HepG2 (cell line): ENCODE results near the gene TGM3. TPM values are rescaled to one million over a fixed set of nuclear protein-coding genes. Genes with fewer than 3 reads are reported as not detected.

Experiments
- ATAC-seq: fragments of 200-7000 bp; cut with Tn5 transposase; 3 replicates; pipeline ENCODE4 v1.9.1; 2020; ENCODE audit warnings: mild to moderate bottlenecking, moderate library complexity
- BruUV-seq: library from RNA; stranded (reverse); fragments of 400-500 nt; replicated peaks from 2 replicates; lab custom pipeline; 2021; lab: Mats Ljungman, UMichigan
- CTCF ChIA-PET: fragments of 300-600 bp; formaldehyde crosslinking; extraction: SDS; loops from one replicate; lab custom pipeline; 2021; ENCODE audit warnings: low total read pairs, inconsistent platforms, low intra/inter-chr PET ratio; lab: Yijun Ruan, JAX
- POLR2A ChIA-PET: fragments of 350-600 bp; sonication (Branson Sonifier 250); formaldehyde crosslinking; loops from one replicate; lab custom pipeline; 2020; ENCODE audit warnings: antibody characterized with exemption, inconsistent platforms; lab: Yijun Ruan, JAX
- DNase-seq: peaks from one replicate; pipeline ENCODE4 v3.0.0-alpha.2; 2015; ENCODE audit warnings: low spot score
- FAIRE-seq: peaks from 3 replicates; lab custom pipeline; 2011; peaks lifted over from hg19 to GRCh38; lab: Jason Lieb, UNC
- H2AFZ ChIP-seq: one replicate; pipeline ENCODE4 v1.6.1; 2011; ENCODE audit warnings: low read length, inconsistent platforms
- H3K27ac ChIP-seq: fragments of 300-600 bp; 3 replicates; pipeline ENCODE4 v1.8.0; 2011; ENCODE audit warnings: mixed run types, mild to moderate bottlenecking, mixed read lengths, low read length, inconsistent platforms; ENCODE audit not compliant: insufficient read depth; ENCODE audit errors: extremely low read length
- H3K27me3 ChIP-seq, 2 experiments: fragments of 200-600 bp in 1 of 2; 2 replicates in 1 of 2; 3 replicates in 1 of 2; pipeline versions ENCODE4 v1.6.0 to v1.8.0; 2011; ENCODE audit warnings: low read length in 2 of 2, mild to moderate bottlenecking in 2 of 2, moderate library complexity in 2 of 2, inconsistent platforms in 1 of 2; ENCODE audit not compliant: insufficient read depth in 2 of 2, control insufficient read depth in 1 of 2
- H3K36me3 ChIP-seq, 2 experiments: fragments of 200-600 bp in 1 of 2; replicated peaks in 1 of 2; 2 replicates in 1 of 2; 3 replicates in 1 of 2; pipeline versions ENCODE4 v1.5.1 to v1.8.0; 2011; ENCODE audit warnings: low read length in 2 of 2, inconsistent platforms in 1 of 2; ENCODE audit not compliant: insufficient read depth in 2 of 2, control insufficient read depth in 1 of 2
- H3K4me1 ChIP-seq: 2 replicates; pipeline ENCODE4 v1.5.1; 2012; ENCODE audit warnings: low read length, inconsistent platforms; ENCODE audit not compliant: insufficient read depth
- H3K4me2 ChIP-seq: 2 replicates; pipeline ENCODE4 v1.6.0; 2011; ENCODE audit warnings: low read depth, low read length, inconsistent platforms
- H3K4me3 ChIP-seq, 3 experiments: fragments of 200-600 bp in 1 of 3; sonication (generic), shearing (Covaris generic) in 1 of 3; replicated peaks in 1 of 3; 2 replicates each; pipeline ENCODE4 v1.5.1; 2011 to 2016; ENCODE audit warnings: low read length in 3 of 3, inconsistent platforms in 2 of 3, low read depth in 2 of 3, mild to moderate bottlenecking in 2 of 3, control low read depth in 1 of 3, mixed read lengths in 1 of 3; ENCODE audit not compliant: insufficient read depth in 1 of 3
- H3K79me2 ChIP-seq: one replicate; pipeline ENCODE4 v1.6.1; 2011; ENCODE audit warnings: low read length, inconsistent platforms; ENCODE audit not compliant: insufficient read depth
- H3K9ac ChIP-seq: 2 replicates; pipeline ENCODE4 v1.6.0; 2011; ENCODE audit warnings: mild to moderate bottlenecking, low read depth, low read length, inconsistent platforms; ENCODE audit not compliant: insufficient read depth
- H3K9me3 ChIP-seq: 2 replicates; pipeline ENCODE4 v1.5.1; 2012; ENCODE audit warnings: mild to moderate bottlenecking, low read length
- H4K20me1 ChIP-seq: 2 replicates; pipeline ENCODE4 v1.6.0; 2011; ENCODE audit warnings: inconsistent platforms, mild to moderate bottlenecking, low read length, moderate library complexity; ENCODE audit not compliant: insufficient read depth
- BCL3 ChIP-seq: sonication (generic); formaldehyde crosslinking; IDR thresholded peaks from 2 replicates; pipeline ENCODE4 v1.5.1; 2020; ENCODE audit warnings: mild to moderate bottlenecking, missing genetic modification reagents, moderate library complexity
- CBX1 ChIP-seq: IDR thresholded peaks from one replicate; pipeline ENCODE4 v1.6.1; 2016; ENCODE audit warnings: antibody characterized with exemption, low read depth
- CCDC6 ChIP-seq: sonication (generic); formaldehyde crosslinking; IDR thresholded peaks from 2 replicates; pipeline ENCODE4 v1.8.1; 2022; ENCODE audit warnings: mild to moderate bottlenecking, missing genetic modification reagents, moderate library complexity
- HMG20B ChIP-seq: conservative IDR thresholded peaks from 2 replicates; pipeline ENCODE4 v1.6.1; 2016; ENCODE audit warnings: missing genetic modification reagents, missing compliant biosample characterization
- SNAPC5 ChIP-seq: sonication (generic); formaldehyde crosslinking; IDR thresholded peaks from 2 replicates; pipeline ENCODE4 v1.8.1; 2023; ENCODE audit warnings: mild to moderate bottlenecking, missing genetic modification reagents, borderline replicate concordance
- ZBTB10 ChIP-seq: sonication (generic); formaldehyde crosslinking; IDR thresholded peaks from 2 replicates; pipeline ENCODE4 v1.4.0; 2020; ENCODE audit warnings: missing genetic modification reagents, borderline replicate concordance
- ZFY ChIP-seq: sonication (generic); formaldehyde crosslinking; IDR thresholded peaks from 2 replicates; pipeline ENCODE4 v1.4.0; 2020; ENCODE audit warnings: missing genetic modification reagents
- ZNF292 ChIP-seq: sonication (generic); formaldehyde crosslinking; IDR thresholded peaks from 2 replicates; pipeline ENCODE4 v1.8.1; 2022; ENCODE audit warnings: mild to moderate bottlenecking, low read depth, missing genetic modification reagents, borderline replicate concordance
- ZNF567 ChIP-seq: sonication (generic); formaldehyde crosslinking; IDR thresholded peaks from 2 replicates; pipeline ENCODE4 v1.8.1; 2023; ENCODE audit warnings: mild to moderate bottlenecking, missing genetic modification reagents, borderline replicate concordance
- ZNF879 ChIP-seq: sonication (generic); formaldehyde crosslinking; IDR thresholded peaks from 2 replicates; pipeline ENCODE4 v1.8.1; 2023; ENCODE audit warnings: missing genetic modification reagents
- WGBS: methylation state at CpG from one replicate; pipeline ENCODE4 v1.1.6; 2017; ENCODE audit warnings: low lambda C conversion rate; 5-methylcytosine and 5-hydroxymethylcytosine counted together
- in situ Hi-C: cut with HindIII; loops from 2 replicates; pipeline ENCODE4 v1.10.0; 2017; ENCODE audit warnings: low pct_unique_long_range_greater_than_20kb; ENCODE audit not compliant: extremely low pct_ligation_motif_present
- intact Hi-C: fragments of 100-400 bp; cut with micrococcal nuclease; formaldehyde crosslinking; loops from one replicate; pipeline ENCODE4 v1.10.0; 2022; ENCODE audit not compliant: unreplicated experiment
- polyA plus RNA-seq, 8 experiments: library from polyadenylated mRNA; depleted of rRNA in 3 of 8; stranded (reverse) in 7 of 8; unstranded in 1 of 8; fragments of >200 nt; fragmentation: Illumina TruSeq in 4 of 8; extraction: Trizol in 4 of 8; gene quantifications; 2 replicates each; pipeline versions ENCODE4 v1.2.1 to v1.2.3, GENCODE V29; 2011 to 2016; ENCODE audit warnings: low read depth in 4 of 8, missing spikeins in 1 of 8, mixed read lengths in 1 of 8; ENCODE audit not compliant: insufficient read depth in 1 of 8
- total RNA-seq, 5 experiments: library from RNA; depleted of rRNA; stranded (reverse); fragments of >200 nt; fragmentation: Illumina TruSeq; extraction: Trizol; gene quantifications; 2 replicates each; pipeline ENCODE4 v1.2.3, GENCODE V29; 2016; ENCODE audit warnings: low read depth in 1 of 5
- TF ChIP-seq, protein P1 (sequence below): sonication (generic); formaldehyde crosslinking; IDR thresholded peaks from 2 replicates; pipeline ENCODE4 v1.4.0; 2020; ENCODE audit warnings: missing genetic modification reagents
- TF ChIP-seq, protein P2 (sequence below): sonication (generic); formaldehyde crosslinking; IDR thresholded peaks from 2 replicates; pipeline ENCODE4 v1.4.0; 2020; ENCODE audit warnings: missing genetic modification reagents, low read depth, mild to moderate bottlenecking, borderline replicate concordance

Gene TGM3
- total and polyA plus RNA-seq, 2 of the 13 experiments (the other 11 are each of a cell fraction or from before 2014, with no cell fraction given), result not detected

DNA sequence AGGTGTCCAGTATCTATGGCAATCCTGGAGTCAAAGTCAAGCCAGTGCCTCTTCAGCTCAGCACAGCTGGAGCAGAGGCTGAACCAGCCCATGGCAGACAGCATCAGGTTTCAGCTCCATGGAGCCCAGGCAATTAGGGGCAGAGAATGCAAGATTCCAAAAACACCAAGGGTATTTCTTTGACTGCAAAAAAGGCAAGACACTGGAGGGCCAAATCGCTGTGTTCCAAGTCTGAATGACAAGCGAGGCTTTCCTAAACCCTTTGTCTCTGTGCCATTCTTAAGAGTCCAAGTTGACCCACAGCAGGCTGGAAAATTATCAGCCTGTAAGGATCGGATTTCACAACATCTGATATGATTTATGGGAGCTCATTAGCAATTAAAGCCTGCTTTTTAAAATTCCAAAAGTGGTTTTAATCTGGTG is 49.7 kb upstream of the TGM3 start:
- ChIA-PET POLR2A (no interaction called here), CTCF (no interaction called here)
- H3K9me3 ChIP-seq, result no peaks in the 10 kb centered on the region
- no peak overlapping the region for H3K4me3 ChIP-seq
- DNase-seq (no peak), FAIRE-seq (no peak), ATAC-seq (no peak; the same call in 2 of the 3 replicates)
- no peaks in the 10 kb centered on the region for H3K79me2 ChIP-seq
- no peaks in the 10 kb centered on the region for H4K20me1 ChIP-seq
- in situ Hi-C loops (no loop called here), intact Hi-C loops (no loop called here)
- H2AFZ ChIP-seq, result no peak overlapping the region
- H3K9ac ChIP-seq, result no peak overlapping the region
- 0 out of 5 replicates have a peak, but pooled peaks cover 0 to 5% of the 10 kb centered on the region in 2 experiments for H3K27me3 ChIP-seq
- 21% methylated on average over 3 of the region's 3 CpGs for WGBS
- H3K4me2 ChIP-seq, result no peak overlapping the region
- H3K36me3 ChIP-seq, result no peaks in the 10 kb centered on the region
- no TSS peak for BruUV-seq
- H3K27ac ChIP-seq, result no peak overlapping the region
- no peaks in the 10 kb centered on the region for H3K4me1 ChIP-seq
- TF ChIP-seq ZFY, result no peak
- TF ChIP-seq ZNF292, result no peak
- TF ChIP-seq, protein P1, sequence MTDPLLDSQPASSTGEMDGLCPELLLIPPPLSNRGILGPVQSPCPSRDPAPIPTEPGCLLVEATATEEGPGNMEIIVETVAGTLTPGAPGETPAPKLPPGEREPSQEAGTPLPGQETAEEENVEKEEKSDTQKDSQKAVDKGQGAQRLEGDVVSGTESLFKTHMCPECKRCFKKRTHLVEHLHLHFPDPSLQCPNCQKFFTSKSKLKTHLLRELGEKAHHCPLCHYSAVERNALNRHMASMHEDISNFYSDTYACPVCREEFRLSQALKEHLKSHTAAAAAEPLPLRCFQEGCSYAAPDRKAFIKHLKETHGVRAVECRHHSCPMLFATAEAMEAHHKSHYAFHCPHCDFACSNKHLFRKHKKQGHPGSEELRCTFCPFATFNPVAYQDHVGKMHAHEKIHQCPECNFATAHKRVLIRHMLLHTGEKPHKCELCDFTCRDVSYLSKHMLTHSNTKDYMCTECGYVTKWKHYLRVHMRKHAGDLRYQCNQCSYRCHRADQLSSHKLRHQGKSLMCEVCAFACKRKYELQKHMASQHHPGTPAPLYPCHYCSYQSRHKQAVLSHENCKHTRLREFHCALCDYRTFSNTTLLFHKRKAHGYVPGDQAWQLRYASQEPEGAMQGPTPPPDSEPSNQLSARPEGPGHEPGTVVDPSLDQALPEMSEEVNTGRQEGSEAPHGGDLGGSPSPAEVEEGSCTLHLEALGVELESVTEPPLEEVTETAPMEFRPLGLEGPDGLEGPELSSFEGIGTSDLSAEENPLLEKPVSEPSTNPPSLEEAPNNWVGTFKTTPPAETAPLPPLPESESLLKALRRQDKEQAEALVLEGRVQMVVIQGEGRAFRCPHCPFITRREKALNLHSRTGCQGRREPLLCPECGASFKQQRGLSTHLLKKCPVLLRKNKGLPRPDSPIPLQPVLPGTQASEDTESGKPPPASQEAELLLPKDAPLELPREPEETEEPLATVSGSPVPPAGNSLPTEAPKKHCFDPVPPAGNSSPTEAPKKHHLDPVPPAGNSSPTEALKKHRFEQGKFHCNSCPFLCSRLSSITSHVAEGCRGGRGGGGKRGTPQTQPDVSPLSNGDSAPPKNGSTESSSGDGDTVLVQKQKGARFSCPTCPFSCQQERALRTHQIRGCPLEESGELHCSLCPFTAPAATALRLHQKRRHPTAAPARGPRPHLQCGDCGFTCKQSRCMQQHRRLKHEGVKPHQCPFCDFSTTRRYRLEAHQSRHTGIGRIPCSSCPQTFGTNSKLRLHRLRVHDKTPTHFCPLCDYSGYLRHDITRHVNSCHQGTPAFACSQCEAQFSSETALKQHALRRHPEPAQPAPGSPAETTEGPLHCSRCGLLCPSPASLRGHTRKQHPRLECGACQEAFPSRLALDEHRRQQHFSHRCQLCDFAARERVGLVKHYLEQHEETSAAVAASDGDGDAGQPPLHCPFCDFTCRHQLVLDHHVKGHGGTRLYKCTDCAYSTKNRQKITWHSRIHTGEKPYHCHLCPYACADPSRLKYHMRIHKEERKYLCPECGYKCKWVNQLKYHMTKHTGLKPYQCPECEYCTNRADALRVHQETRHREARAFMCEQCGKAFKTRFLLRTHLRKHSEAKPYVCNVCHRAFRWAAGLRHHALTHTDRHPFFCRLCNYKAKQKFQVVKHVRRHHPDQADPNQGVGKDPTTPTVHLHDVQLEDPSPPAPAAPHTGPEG (CRISPR knock-in tag), result no peak
- TF ChIP-seq ZNF879 (CRISPR knock-in tag), result no peak
- TF ChIP-seq, protein P2, sequence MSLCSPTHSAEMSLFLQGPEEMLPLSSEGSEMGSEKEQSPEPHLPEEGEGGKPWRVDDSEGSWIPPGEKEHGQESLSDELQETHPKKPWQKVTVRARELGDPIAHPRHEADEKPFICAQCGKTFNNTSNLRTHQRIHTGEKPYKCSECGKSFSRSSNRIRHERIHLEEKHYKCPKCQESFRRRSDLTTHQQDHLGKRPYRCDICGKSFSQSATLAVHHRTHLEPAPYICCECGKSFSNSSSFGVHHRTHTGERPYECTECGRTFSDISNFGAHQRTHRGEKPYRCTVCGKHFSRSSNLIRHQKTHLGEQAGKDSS (CRISPR knock-in tag), result no peak
- TF ChIP-seq CCDC6 (CRISPR knock-in tag), result no peak
- no peak for TF ChIP-seq ZNF567 (CRISPR knock-in tag)
- no peak for TF ChIP-seq BCL3
- no peak for TF ChIP-seq HMG20B
- TF ChIP-seq ZBTB10 (CRISPR knock-in tag), result no peak
- no peak for TF ChIP-seq CBX1
- TF ChIP-seq SNAPC5 (CRISPR knock-in tag), result no peak
